ENCODE measurements around the gene HCCS. TPM values are rescaled to one million over a fixed set of nuclear protein-coding genes. Genes with fewer than 3 reads are reported as not detected.
"Not testable (repeated sequence)": the region's sequence is repeated elsewhere in the genome, so short reads cannot be mapped to it uniquely, and the experiment has no call there.

HCCS gene
- total RNA-seq, 1 donor from 2014 or later, result 30.6 TPM

DNA sequence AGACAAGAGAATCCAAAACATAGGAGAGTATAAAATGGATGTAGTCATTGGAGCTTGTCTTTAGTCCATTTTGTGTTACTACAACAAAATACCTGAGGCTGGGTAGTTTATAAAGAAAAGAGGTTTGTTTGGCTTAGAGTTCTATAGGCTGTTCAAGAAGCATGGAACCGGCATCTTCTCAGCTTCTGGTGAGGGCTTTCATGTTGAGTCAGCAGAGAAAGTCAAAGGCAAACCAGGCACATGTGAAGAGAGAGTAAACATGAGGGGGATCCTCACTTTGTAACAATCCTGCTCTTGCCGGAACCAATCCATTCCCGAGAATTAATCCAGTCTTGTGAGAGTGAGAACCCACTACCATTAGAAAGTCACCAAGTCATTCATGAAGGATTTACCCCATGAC is 8.1 kb upstream of the HCCS start:
- no peaks in the 10 kb centered on the region for H3K4me1 Mint-ChIP-seq (ENCODE audit: low read depth)
- no peaks in the 10 kb centered on the region for H3K27me3 Mint-ChIP-seq (ENCODE audit: insufficient read depth)
- H3K9me3 Mint-ChIP-seq, result no peaks in the 10 kb centered on the region
- no peak overlapping the region for H3K4me3 Mint-ChIP-seq
- DNase-seq (ENCODE audit: low spot score), result no peak
- no peak overlapping the region for H3K27ac Mint-ChIP-seq
- intact Hi-C loops (cut with micrococcal nuclease), result no loop called here
- H3K36me3 Mint-ChIP-seq (ENCODE audit: low read depth), result no peaks in the 10 kb centered on the region

DNA sequence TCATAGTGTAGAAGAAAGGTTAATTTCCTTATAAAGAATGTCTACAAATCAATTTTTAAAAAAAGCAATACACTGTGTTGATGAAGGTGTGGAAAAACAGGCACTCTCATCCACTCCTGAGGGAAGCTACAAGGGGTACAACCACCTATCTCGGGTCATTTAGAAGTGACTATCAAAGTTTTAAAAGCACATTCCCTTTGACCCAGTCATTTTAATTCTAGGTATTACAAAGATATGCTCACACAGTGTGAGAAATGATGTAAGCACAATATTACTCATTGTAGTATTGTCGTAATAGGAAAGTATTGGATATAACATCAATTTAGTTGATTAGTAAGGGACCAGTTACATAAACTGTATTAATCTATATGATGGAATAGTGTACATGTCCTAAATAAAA is 7.4 kb upstream of the HCCS start:
- no peaks in the 10 kb centered on the region for H3K27me3 Mint-ChIP-seq (ENCODE audit: insufficient read depth)
- no peaks in the 10 kb centered on the region for H3K9me3 Mint-ChIP-seq
- H3K4me1 Mint-ChIP-seq (ENCODE audit: low read depth), result no peaks in the 10 kb centered on the region
- H3K4me3 Mint-ChIP-seq, result no peak overlapping the region
- intact Hi-C loops (cut with micrococcal nuclease), result no loop called here
- no peak for DNase-seq (ENCODE audit: low spot score)
- no peak overlapping the region for H3K27ac Mint-ChIP-seq
- H3K36me3 Mint-ChIP-seq (ENCODE audit: low read depth), result no peaks in the 10 kb centered on the region

DNA sequence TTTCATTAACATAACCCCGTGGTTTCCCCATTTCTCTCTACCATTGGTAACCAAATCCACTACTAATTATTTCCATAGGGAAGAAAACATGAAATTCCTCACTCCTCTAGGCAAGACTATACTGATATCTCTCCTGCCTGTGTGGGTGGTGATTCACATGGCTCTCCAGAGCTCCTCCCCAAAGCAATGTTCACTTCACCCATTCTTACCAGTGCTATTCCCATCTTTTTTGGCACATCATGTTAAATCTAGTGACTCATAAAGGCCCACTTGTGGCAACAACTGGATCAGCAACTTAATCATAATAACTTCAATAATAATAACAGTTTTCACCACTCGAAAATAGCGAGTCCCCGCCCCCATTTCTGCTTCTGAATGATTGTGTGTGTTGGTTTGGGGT is 6.1 kb upstream of the HCCS start:
- Mint-ChIP-seq H3K27ac (no peak overlapping the region), H3K4me1 (ENCODE audit: low read depth) (no peaks in the 10 kb centered on the region), H3K27me3 (ENCODE audit: insufficient read depth) (no peaks in the 10 kb centered on the region), H3K36me3 (ENCODE audit: low read depth) (no peaks in the 10 kb centered on the region), H3K9me3 (no peaks in the 10 kb centered on the region), H3K4me3 (no peak overlapping the region)
- no peak for DNase-seq (ENCODE audit: low spot score)
- intact Hi-C loops (cut with micrococcal nuclease), result no loop called here

DNA sequence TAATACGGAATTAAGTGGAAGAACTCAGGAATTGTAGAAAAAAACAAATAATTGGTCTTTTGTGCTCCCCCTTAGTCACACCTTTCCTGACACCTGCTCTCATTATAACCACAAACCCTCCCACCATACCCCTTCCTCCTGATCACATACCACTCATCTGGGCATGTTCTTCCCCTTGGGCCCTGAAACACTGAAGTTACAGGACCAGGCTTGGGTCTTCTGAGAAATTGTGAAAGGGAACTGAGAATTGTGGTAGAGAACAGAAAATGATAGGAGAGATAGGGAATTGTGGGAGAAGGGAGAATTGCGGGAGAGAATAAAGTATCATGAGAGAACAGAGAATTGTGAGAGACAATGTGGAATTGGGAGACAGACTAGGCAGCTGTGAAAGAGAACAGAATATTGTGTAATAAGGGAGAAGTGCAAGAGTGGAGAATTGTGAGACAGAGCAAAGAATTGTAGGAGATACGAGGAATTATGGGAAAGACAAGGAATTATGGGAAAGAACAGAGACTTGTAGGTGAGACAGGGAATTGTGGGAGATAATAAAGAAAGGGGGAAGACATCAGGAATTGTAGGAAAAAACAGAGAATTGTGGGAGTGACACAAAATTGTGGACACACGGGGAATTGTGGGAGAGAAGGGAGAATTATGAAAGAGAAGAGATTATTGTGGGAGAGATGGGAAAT is 2.7 kb upstream of the HCCS start:
- Mint-ChIP-seq H3K27me3 (ENCODE audit: insufficient read depth) (no peaks in the 10 kb centered on the region), H3K9me3 (no peaks in the 10 kb centered on the region), H3K36me3 (ENCODE audit: low read depth) (no peaks in the 10 kb centered on the region), H3K27ac (no peak overlapping the region), H3K4me3 (no peak overlapping the region), H3K4me1 (ENCODE audit: low read depth) (peaks cover 10% of the 10 kb centered on the region)
- no peak for DNase-seq (ENCODE audit: low spot score)
- intact Hi-C loops (cut with micrococcal nuclease), result no loop called here

DNA sequence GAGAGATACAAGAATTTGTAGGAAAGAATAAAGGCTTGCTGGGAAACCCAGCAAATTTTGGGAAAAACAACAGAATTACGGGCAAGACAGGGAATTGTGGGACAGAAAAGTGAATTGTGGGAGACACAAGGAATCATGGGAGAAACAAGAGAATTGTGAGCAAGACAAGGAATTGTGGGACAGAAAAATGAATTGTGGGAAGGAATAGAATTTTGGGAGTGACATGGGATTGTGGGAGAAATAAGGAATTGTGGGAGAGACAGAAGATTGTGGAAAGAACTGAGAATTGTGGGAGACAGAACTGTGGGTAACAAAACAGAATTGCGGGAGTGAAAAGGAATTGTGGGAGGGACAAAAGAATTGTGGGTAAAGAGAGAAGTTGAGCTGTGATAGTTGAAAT is 1.2 kb upstream of the HCCS start:
- no peak for DNase-seq (ENCODE audit: low spot score)
- Mint-ChIP-seq H3K9me3 (no peaks in the 10 kb centered on the region), H3K36me3 (ENCODE audit: low read depth) (peaks cover 5% of the 10 kb centered on the region), H3K27ac (no peak overlapping the region), H3K4me3 (no peak overlapping the region), H3K27me3 (ENCODE audit: insufficient read depth) (no peaks in the 10 kb centered on the region), H3K4me1 (ENCODE audit: low read depth) (peaks cover 21% of the 10 kb centered on the region)
- intact Hi-C loops (cut with micrococcal nuclease), result loop anchor here (2.0 to 5.0 kb wide), 2 partner anchors 649 to 1168 kb away; partner anchors contain the start of gene MSL3

DNA sequence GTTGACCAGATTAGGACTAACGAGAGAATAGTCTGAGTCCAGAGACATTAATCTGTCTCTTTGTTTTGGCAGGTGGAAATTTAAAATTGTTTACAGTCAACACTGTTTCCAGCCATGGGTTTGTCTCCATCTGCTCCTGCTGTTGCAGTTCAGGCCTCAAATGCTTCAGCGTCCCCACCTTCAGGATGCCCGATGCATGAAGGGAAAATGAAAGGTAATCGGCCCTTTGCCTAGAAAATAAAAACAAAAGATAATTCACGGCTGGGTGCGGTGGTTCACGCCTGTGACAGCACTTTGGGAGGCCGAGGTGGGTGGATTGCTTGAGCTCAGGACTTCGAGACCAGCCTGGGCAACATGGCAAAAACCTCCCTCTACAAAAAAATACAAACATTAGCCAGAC is 815 bp downstream of the HCCS start:
- intact Hi-C loops (cut with micrococcal nuclease), result loop anchor here (2.0 to 5.0 kb wide), 2 partner anchors 647 to 1170 kb away; partner anchors contain the start of gene MSL3
- DNase-seq (ENCODE audit: low spot score), result no peak
- Mint-ChIP-seq H3K4me3 (peak overlapping the region; percentile 92), H3K36me3 (ENCODE audit: low read depth) (peaks cover 12% of the 10 kb centered on the region), H3K4me1 (ENCODE audit: low read depth) (peaks cover 21% of the 10 kb centered on the region), H3K27me3 (ENCODE audit: insufficient read depth) (no peaks in the 10 kb centered on the region), H3K9me3 (no peaks in the 10 kb centered on the region), H3K27ac (peak overlapping the region; percentile 97)

DNA sequence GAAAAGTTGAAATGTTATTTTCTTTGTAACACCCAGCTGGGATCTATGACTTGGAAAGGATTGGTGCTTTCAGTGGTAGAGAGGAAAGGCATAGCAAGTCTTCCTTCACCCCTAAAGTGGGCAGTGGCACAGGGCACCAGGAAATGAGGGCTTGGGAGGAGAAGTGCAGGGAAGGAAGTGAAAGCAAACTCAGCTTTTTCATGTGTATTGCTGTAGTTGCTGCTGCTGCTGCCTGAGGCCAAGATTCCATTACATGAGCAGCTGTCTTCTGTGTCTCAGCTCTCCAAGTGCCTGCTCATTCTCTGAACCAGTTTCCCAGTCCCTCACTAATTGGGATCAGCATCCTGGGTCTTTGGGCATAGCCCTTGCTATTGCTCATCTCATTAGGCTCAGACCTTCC is 2.6 kb downstream of the HCCS start:
- H3K36me3 Mint-ChIP-seq (ENCODE audit: low read depth), result peaks cover 16% of the 10 kb centered on the region
- no peaks in the 10 kb centered on the region for H3K9me3 Mint-ChIP-seq
- H3K27me3 Mint-ChIP-seq (ENCODE audit: insufficient read depth), result no peaks in the 10 kb centered on the region
- no peak for DNase-seq (ENCODE audit: low spot score)
- peak overlapping the region; percentile 58 for H3K27ac Mint-ChIP-seq
- intact Hi-C loops (cut with micrococcal nuclease), result loop anchor here (5.0 kb wide), 1 partner anchor 1171 kb away; no protein-coding TSS in a partner anchor
- H3K4me1 Mint-ChIP-seq (ENCODE audit: low read depth), result peaks cover 21% of the 10 kb centered on the region
- peak overlapping the region; percentile 60 for H3K4me3 Mint-ChIP-seq

DNA sequence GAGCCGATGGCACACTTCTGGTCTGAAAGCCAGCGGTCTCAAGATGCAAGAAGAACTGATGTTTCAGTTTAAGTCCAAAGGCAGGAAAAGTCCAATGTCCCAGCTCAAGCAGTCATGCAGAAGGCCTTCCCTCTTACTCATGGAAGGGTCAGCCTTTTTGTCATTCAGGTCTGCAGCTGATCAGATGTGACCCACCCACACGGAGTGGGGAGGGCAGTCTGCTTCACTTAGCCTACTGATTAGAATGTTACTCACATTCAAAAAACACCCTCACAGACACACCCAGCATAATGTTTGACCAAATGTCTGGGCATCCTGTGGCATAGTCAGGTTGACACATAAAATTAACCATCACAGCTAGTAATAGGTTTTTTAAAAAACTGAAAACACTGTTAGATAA is 6.6 kb downstream of the HCCS start:
- H3K36me3 Mint-ChIP-seq (ENCODE audit: low read depth), result peaks cover 25% of the 10 kb centered on the region
- H3K4me1 Mint-ChIP-seq (ENCODE audit: low read depth), result peaks cover 17% of the 10 kb centered on the region
- intact Hi-C loops (cut with micrococcal nuclease), result no loop called here
- H3K4me3 Mint-ChIP-seq, result no peak overlapping the region
- H3K27ac Mint-ChIP-seq, result no peak overlapping the region
- no peaks in the 10 kb centered on the region for H3K9me3 Mint-ChIP-seq
- DNase-seq (ENCODE audit: low spot score), result no peak
- no peaks in the 10 kb centered on the region for H3K27me3 Mint-ChIP-seq (ENCODE audit: insufficient read depth)

DNA sequence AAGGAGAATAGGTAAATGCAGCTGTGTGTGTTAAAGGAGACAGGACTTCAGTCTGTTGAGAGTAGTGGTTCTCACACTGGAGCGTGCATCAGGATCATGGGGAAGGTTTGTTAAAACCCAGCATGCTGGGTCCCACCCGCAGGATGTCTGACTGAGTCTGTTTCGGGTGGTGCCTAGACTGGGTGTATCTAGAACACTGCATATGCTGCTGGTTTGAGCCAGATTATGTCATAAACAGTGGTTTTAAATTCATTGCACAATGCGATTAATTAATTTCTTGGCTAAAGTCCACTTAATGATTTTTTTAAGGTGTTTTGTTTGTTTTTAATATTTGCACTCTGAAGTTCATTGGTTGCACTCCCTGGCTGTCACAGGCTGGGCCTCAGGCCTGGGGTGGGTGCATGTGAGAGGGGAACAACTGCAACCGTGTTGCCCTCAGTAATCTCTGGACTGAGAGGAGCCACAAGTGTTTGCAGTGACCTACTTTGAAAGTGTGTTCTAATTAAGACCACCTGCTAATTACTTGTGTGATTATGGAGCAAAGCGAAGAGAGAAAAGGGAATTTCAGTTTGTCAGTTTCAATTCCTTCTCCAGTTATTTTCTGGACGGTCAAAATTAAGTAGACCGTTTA is 8.3 kb downstream of the HCCS start:
- Mint-ChIP-seq H3K4me3 (no peak overlapping the region), H3K27me3 (ENCODE audit: insufficient read depth) (no peaks in the 10 kb centered on the region), H3K36me3 (ENCODE audit: low read depth) (peaks cover 22% of the 10 kb centered on the region), H3K9me3 (no peaks in the 10 kb centered on the region), H3K27ac (no peak overlapping the region), H3K4me1 (ENCODE audit: low read depth) (peaks cover 1% of the 10 kb centered on the region)
- no peak for DNase-seq (ENCODE audit: low spot score)
- intact Hi-C loops (cut with micrococcal nuclease), result no loop called here

DNA sequence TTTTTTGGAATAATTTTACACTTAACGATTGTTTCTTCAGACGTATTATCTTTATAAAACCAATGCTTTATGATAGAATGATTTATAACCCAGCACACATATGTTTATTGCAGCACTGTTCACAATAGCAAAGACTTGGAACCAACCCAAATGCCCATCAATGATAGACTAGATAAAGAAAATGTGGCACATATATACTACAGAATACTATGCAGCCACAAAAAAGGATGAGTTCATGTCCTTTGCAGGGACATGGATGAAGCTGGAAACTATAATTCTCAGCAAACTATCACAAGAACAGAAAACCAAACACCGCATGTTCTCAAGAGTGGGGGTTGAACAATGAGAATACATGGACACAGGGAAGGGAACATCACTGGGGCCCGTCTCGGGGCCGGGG is 12.0 kb downstream of the HCCS start:
- H3K4me1 Mint-ChIP-seq (ENCODE audit: low read depth); H3K27me3 Mint-ChIP-seq (ENCODE audit: insufficient read depth); H3K9me3 Mint-ChIP-seq; intact Hi-C loops (cut with micrococcal nuclease); H3K27ac Mint-ChIP-seq; H3K4me3 Mint-ChIP-seq; DNase-seq (ENCODE audit: low spot score): not testable (repeated sequence)
- peaks cover 12% of the 10 kb centered on the region for H3K36me3 Mint-ChIP-seq (ENCODE audit: low read depth)

DNA sequence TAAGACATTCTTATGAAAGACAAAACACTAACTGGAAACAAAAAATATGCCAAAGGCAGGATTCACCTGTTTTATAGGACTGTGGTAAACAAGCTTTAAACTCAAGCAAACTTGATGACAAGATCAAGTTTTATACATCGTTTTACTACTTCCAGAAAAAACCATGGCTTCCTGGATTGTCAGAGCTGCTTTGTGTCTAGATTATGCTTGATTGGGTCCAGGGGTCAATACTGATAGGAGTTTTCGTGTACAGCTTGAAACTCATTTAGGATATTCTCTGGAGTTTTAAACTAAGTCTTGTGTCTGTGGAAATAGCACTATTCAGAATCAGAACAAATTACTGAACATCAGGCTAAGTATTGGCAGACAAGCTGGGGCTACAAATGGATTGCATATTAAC is 13.0 kb downstream of the HCCS start:
- Mint-ChIP-seq H3K4me1 (ENCODE audit: low read depth) (no peaks in the 10 kb centered on the region), H3K36me3 (ENCODE audit: low read depth) (peaks cover 9% of the 10 kb centered on the region), H3K9me3 (no peaks in the 10 kb centered on the region), H3K4me3 (no peak overlapping the region), H3K27me3 (ENCODE audit: insufficient read depth) (no peaks in the 10 kb centered on the region), H3K27ac (no peak overlapping the region)
- DNase-seq (ENCODE audit: low spot score), result no peak
- intact Hi-C loops (cut with micrococcal nuclease), result no loop called here

DNA sequence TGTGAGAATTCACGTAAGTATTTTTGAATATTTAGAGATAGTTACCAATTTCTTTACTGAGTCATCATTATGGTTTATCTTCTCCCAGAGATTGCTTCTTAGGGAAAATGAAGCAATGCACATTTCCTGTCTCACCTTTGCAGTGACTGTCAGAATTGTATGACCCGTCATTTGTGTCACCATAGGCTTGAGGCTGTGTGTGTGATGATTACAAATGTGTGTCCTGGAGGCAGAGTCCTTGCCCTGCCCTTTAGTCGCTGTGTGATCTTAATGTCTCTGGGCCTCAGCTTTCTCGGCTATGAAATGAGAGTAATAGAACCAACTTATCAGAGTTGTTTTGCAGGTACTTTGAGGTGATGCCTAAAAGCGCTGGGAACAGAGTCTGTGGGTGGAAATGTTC is 13.9 kb downstream of the HCCS start:
- Mint-ChIP-seq H3K27ac (no peak overlapping the region), H3K4me1 (ENCODE audit: low read depth) (no peaks in the 10 kb centered on the region), H3K27me3 (ENCODE audit: insufficient read depth) (no peaks in the 10 kb centered on the region), H3K4me3 (no peak overlapping the region), H3K36me3 (ENCODE audit: low read depth) (peaks cover 9% of the 10 kb centered on the region), H3K9me3 (no peaks in the 10 kb centered on the region)
- DNase-seq (ENCODE audit: low spot score), result no peak
- intact Hi-C loops (cut with micrococcal nuclease), result no loop called here

DNA sequence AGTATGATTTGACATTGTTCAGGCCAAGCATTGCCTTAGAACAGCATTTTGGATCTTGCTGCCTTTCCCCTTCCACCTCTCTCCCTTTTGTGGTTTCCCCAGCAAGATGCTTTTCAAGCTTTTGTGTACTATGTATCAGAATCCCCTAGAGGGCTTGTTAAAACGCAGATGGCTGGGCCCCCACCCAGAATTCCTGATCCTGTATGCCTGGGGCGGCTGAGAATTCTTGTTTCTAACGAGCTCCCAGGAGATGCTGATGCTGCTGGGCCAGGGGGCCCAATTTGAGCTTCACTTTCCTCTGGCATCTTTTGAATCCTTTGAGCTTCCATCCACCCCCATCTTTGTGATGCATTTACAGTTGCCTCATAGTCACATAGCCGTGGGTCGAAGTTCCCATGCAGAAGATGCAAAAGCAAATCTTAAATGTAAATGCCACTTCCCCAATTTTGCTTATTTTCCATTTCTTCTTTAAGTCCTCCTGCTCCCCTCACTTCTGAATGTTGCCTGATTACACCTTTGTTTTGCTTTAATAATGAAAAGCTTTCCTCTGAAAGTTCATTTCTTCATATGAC is 18.5 kb downstream of the HCCS start:
- H3K27me3 Mint-ChIP-seq (ENCODE audit: insufficient read depth), result no peaks in the 10 kb centered on the region
- no peaks in the 10 kb centered on the region for H3K9me3 Mint-ChIP-seq
- no peaks in the 10 kb centered on the region for H3K36me3 Mint-ChIP-seq (ENCODE audit: low read depth)
- no peak overlapping the region for H3K4me3 Mint-ChIP-seq
- DNase-seq (ENCODE audit: low spot score), result no peak
- no peak overlapping the region for H3K27ac Mint-ChIP-seq
- no peaks in the 10 kb centered on the region for H3K4me1 Mint-ChIP-seq (ENCODE audit: low read depth)
- intact Hi-C loops (cut with micrococcal nuclease), result no loop called here
